ENCODE measurements around the gene PLXNC1.

The PLXNC1 gene

DNA sequence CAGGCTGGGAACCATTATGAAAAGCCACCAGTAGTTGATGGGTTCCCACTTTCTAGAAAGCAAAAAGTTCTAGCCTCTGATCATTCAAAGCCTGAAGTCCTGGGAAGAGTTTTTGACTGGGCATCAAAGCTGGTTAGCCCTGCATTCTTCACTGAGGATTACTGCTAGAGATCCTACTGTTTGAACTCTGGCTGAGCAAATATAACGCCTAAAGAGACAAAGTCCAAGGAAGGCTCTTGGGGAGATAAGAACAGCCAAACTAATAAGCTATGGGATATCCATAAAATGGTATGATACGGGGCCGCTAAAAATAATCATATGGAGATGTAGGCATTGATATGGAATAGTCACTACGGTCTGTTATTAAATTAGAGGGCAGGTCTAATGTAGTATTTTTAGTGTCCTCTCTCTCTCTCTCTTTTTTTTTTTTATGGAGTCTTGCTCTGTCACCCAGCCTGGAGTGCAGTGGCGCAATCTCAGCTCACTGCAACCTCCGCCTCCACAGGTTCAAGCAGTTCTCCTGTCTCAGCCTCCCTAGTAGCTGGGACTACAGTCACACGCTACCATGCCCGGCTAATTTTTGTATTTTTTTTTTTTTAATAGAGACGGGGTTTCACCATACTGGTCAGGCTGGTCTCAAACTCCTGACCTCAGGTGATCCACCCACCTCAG is 35.5 kb downstream of the PLXNC1 start:
- DNase-seq, result no peak

DNA sequence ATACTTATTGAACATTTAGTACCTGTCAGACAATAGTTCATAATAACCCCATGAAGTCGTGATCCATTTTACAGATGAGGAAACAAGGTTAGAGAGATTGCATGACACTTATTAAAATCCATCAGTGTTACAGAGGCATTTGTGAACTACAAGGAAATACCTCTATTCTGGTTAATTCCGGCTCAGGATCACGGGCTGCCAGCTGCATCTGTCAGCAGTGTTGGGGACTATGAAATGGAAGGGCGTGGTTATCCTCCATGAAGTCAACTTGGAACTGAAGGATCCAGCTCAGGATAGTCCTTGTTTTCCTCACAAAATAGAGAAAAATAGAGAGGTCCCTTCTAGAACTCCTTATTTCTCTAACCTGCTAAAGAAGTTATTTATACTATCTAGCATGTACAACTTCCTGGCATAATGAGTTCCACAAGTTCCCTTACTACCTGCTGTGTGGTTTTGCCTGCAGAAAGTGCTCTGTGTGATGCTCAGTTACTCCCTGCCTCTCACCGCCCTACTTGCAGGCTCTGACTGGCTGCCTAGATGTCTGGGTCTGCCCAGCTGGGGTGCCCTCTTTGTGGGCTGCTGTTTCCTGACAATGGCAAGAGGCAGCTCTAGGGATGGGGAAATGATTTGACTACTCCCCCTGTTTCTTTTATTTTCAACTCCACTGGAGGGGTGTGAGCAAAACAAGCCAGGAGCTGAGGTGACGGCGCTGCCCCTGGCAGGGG is 36.8 kb downstream of the PLXNC1 start:
- no peak for DNase-seq

DNA sequence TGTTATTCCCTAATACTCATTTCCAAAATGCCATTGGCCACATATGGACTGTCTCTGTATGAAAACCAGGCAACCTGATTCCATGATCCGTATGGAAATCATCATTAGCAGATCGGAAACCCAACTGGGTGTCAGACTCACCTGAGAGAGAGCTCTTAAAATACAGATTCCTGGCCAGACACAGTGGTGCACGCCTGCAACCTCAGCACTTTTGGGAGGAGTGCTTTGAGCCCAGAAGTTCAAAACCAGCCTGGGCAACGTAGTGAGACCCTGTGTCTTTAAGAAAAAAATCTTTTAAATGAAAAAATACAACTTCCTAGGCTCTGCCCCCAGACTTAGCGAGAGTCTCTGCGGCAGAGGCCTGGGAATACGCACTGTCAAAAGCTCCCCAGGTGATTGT is 37.4 kb downstream of the PLXNC1 start:
- no peak for DNase-seq

DNA sequence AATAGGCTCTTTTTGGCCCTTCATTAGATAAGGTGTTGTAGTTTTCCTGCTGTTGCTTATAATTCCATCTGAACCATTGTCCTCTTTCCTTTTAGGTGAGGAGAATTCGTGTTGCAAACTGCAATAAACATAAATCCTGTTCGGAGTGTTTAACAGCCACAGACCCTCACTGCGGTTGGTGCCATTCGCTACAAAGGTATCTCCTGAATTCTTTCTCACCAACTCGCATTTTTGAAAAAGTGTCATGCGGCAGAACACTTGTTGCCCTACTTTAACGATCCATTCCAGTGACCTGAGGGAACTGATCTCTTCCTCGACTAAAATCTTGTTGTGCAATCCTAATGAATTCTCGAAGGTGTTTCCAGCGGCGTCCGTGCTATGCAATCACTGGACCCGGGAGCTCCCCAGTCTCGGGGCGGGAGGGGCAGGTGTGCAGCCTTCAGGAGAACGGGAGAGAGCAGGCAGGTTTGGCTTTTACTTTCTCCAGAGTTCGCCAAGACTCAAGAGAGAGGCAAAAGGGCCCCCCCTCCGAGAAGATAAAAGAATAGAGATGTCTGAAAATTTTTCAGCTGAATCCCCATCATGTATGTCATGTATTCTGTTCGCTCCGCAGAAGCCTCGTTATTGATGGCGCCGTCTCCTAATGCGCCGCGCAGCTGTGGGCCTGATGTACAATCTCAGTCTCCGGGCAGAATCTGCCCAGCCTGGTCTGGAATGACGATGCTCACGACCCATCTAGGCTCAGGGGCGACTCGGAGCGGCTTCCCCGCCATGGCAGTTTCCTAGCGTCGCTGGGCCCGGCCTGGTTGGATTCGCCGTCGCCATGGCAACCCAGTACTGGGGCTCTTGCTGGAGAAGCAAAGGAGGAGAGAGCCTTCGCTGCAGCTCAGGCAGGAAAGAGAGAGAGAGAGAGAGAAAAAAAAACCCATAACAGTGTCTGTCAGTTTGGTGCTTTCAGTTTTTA is 38.2 kb downstream of the PLXNC1 start:
- DNase-seq, result peak; percentile 59 to 77

DNA sequence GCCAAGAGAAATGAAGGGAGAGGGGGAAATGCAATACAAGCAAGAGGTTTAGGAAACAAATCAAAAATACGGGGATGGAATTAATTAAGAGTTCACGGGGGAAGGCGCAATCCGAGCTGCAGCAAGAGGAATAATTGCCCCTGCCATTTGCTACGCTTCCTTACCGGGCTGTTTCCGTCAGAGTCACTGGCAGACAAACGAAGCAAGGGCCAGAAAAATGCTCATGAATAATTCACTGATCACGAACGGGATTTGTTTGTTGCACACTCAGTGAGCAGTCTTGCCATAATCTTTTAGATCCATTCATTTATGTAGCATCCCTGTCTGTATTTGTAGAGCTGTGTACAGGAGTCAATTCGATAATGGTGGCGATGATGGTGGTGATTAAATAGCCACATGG is 39.0 kb downstream of the PLXNC1 start:
- no peak for DNase-seq

DNA sequence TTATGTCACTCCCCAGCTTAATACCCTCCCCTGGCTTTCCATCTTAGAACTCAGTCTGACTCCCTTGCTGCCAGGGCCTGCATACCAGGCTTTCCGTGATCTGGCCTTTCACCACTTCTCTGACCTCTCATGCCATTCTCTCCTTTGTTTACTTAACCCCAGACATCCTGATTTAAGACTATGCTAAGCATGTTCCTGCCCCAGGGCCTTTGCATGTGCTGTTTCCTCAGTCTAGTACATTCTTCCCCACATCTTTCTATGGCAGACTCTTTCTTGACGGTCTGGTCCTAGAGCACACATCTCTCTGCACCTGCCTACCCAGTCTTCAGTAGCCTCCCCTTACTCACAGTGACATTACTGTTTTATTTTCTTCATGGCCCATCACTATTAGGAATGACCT is 42.2 kb downstream of the PLXNC1 start:
- DNase-seq, result no peak

DNA sequence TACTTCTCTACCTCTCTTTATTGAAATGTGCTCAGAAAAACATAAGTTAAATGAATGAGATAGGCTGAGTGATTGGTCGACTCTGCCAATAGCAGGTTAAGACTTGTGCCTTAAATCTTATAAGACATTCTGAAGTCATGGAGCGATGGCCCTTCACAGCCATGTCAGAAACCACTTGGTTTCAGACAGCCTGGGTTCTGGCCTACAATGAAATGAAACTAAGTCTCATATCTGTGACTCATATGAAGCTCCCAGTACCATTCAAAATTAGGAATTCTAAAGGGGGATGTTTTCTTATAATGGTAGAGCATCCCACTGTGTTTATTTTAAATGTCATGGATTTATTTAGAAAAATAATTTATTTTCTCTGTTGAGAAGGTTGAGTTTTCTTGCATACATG is 42.6 kb downstream of the PLXNC1 start:
- no peak for DNase-seq

DNA sequence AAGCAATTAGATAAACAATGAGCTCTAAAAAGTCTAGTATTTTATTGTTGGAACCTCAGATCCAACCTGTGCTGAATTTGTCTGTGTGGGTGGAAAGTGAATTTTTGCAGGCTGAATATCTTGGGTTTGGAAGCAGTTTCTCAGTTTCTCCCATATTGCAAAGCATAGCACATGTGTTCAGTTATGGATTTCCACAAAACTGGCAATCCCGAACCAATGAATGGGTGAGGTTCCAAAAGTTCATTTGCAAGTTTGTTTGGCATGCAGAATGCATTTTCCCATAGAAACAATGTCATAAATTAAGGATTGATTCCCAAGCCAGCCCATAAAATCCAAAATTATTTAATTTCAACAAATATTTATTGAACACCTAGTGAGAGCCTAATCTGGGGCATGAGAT is 43.4 kb downstream of the PLXNC1 start:
- DNase-seq, result no peak

DNA sequence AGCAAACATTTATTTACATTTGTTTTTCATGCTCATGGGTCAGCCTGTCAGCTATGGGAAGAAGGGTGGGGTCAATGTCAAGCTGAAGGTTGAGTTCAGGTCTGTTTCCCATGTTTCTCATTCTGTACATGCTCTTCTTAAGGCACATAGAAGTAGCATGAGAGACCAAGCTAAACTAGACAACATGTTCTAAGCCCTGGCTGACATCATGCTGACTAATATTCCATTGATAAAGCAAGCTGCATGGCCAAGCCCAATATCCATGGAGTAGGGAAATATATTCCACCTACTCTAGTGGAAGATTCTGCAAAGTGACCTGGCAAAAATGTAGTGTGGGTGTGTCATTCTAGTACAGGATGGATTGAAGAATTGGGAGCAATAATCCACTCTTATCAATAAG is 44.1 kb downstream of the PLXNC1 start:
- no peak for DNase-seq

DNA sequence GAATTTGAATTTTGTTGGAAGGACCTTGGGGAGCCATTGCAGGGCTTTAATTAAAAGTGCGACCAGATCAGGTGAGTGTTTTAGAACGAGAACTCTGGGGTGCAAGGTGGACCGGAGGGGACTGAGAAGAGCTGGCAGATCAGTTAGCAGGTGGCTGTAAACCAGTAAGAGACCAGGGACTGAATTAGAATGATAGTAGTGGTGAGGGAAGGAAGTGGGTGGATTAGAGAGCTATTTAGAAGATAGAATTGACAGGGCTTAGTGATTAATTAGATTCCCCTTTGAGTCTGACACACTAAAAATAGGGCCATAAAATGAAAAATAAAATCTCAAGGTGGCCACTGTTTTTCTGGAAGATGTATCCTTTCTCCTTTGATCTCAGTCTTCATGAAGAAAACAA is 44.8 kb downstream of the PLXNC1 start:
- DNase-seq, result no peak

DNA sequence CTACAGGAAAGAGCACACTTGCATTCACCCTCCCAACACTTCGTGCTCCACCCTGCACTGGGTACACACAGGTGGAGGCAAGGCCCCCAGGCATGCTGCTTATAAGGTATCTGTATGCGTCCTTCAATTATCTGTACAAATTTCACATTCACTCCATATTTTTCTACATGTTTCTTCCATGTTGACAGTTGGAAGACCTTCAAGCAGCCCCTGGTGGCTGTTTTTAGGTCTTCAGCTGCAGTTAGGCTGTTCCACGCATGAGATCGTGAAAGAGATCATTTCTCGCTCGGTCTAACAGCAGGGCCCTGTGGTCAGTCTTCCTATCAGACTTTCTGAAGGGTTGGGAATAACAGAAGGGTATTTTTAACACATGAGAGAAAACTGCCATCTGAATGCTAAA is 47.1 kb downstream of the PLXNC1 start:
- DNase-seq, result no peak

DNA sequence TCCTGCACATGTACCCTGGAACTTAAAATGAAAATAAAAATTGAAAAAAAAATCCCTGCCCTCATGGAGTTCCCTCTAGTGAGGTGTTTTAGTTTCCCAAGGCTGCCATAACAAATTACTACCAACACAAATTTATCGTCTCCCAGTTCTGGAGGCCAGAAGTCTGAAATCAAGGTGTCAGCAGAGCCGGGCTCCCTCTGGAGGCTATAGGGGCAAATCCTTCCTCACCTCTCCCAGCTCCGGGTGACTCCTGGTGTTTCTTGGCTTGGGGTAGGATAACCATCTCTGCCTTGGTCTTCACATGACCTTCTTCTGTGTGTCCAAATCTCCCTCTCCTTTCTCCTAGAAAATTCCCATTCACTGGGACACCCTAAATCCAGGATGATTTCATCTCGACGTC is 50.1 kb downstream of the PLXNC1 start:
- DNase-seq, result no peak

DNA sequence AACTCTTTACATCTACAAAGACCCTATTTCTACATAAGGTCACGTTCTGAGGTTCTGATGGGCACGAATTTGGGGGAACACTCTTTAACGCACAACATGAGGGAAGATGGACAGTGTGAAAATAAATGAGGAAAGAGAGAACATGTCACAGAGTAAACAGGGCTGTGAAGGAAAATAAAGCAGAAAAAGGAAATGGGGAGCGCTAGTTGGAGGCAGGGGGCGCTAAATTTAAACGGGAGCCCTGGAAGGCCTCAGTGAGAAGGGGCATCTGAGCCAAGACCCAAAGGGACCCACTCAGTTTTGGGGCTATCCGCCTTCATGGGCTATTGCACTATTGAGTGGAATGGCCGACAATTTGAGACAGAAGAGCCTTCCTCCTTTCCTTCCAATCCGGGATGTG is 50.5 kb downstream of the PLXNC1 start:
- DNase-seq, result no peak

DNA sequence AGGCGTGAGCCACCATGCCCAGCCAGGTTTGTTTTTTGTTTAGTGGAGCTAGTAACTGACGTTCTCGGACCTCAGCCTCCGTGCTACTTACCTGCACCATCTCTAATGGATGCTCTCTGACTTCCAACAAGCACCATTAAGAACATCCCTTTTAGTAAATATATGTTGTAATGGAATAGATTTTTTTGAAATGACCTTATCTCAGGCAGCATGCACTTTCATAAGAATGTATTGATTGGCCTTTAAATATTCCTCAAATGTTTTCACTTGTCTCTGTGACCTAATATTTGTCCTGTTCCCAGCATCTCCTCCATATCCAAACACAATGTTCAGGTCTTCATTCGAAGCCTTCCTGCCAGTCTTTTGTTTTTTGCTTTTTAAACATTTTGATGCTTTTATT is 51.7 kb downstream of the PLXNC1 start:
- DNase-seq, result no peak

DNA sequence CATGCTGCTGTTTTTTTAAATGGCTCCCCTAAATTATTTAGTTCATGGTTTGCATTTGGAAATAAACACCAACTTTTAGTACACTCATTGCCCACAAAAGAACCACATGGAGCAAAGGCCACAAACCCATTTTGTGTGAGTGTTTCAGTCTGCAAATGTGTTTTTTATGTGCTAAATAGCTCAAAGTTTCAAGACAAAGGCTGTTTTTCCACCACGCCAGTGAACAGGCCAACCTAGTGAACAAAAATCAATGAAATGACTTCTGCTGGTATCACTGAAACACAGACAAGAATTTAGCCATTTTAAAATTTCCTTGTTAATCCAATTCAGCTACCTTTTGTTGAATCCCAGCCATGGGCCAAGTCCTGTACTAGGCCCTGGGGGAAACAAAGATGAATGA is 52.3 kb downstream of the PLXNC1 start:
- DNase-seq, result no peak

DNA sequence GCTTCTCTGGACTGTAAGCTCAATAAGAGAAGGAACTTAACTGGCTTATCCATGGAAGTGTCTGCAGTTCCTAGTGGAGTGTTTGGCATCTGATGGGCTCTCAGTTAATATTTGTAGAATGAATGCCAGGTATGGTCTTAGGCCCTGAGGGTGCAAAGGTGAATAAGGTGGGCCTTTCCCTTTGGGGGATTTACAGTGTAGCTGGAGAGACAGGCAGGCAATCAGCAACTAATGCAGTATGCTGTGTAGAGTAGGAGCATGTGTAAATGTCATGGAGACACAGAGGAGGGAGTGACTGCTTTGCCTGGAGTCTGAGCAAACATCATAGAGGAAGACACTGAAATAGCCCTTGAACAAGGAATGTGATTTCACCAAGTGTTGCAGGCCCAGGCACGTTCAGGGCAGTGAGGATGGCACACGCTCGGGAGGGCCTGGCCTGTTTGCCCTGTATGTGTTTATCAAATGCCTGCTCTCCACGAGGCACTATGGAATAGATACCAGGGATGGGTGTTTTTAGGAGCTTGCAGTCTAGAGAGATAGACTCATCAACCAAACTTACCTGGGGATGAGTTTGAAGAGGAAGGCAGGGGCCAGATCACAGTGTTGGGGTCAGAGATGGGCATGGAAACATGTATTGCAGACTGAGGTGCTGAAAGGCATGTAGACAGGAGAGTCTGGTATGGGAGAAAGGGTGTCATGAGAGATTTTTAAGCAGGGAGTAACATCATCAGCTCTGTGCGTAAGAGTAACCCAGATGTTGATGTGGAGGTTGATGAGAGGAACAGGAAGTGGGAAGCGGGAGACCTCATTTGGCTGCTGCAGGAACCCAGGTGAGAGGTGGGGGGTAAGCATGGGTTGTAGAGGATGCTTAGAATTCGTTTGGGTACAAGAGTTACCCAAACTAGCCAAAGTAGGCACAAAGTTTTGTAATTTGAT is 54.1 kb downstream of the PLXNC1 start:
- DNase-seq, result peak; percentile 10 to 55

DNA sequence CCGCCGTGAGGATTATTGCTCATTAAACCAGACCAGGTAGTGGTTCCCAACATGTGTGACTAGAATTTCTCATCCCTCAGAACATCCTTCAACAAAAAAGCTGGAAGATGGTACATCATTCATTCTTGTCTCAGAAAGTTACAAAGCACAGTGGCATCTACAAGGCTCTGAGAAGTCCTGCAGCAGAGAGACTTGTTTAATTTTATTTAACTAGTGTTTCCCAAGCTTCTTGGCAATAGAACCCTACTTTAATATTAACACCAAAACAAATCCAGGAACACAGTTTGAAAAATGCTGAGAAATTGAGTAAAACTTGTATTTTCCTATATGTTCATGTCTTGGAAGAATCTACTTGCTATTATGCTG is 54.8 kb downstream of the PLXNC1 start:
- no peak for DNase-seq

DNA sequence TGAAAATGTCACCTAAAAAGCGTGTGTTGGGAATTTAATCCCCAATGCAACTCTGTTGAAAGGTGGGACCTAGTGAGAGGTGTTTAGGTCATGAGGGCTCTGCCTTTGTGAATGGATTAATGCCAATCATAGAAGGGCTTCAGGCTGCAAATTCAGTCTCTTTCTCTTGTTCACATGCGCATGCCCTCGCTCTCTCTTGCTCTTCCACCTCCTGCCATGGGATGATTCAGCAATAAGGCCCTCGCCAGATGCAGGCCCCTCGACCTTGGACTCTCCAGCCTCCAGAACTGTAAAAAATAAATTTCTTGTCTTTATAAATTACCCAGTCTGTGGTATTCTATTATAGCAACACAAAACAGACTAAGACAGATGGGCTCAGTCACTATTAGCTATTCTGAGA is 55.4 kb downstream of the PLXNC1 start:
- no peak for DNase-seq

DNA sequence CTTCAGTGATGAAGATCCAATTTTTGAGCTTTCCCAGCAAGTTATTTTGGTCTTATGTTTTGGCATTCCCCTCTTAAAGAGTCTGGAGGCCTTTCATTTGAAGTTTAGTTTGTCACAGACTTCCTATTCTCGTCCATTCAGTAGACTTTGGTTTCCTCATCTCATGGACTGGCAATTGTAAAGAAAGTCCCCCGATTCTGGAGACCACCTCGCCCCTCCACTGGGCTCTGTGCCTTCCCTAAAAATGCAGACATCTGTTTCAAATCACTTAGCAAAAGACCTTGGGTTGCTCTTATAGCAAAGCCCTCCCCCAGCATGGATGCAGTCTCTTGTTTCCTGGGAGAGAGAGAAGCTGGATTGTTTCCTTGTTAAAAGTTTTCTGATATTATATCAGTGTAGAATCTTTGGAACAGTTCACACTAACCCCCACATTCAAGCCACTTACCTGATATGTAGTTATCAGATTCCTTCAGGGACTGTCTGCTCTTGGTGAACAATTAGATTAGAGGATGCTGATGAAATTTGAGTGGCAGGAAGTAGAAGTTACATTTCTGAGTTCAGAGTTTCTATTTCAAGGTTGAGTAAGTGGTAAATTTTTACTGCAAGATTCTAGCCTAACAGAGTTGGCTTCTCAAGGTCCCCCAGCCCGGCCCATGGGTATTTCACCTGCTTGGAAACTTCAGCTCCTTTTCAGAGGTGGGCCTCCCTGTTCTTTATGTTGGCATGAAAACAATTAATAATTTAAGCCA is 56.3 kb downstream of the PLXNC1 start:
- no peak for DNase-seq

DNA sequence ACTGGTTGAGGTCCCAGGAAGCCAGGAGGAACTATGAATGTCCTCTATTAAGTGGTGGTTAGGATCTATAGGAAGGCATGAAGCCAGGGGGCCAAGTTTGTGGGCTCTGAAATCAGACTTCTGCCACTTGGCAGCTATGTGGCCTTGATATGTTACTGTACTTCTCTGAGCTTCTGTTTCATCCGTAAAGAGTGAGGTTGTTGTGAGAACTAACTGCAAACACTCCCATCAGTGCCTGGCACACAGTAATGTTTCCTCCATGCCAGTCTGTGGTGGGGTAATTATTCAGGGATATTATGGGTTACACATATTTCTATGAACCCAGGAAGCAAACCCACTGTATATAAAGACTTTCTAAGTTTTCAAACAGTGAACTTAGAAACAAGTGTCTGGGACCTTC is 57.4 kb downstream of the PLXNC1 start:
- no peak for DNase-seq

DNA sequence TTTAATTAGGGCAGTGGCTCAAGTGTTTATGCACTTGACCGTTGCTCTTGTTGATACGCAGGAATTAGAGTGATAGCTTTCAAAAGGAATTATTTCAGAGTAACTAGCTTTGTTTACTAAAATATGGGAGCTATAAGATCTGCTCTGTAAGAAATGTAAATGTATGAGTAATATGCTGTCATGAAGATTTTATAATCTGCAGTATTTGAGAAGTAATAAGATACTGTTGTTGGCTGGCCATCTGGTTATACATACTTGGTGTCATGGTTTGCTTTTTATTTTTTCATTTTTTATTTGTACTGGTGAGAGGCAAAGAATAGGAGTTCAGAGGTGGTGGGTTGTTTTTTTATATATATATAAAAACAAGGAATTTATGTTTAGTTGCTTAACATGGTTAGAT is 58.5 kb downstream of the PLXNC1 start:
- no peak for DNase-seq

DNA sequence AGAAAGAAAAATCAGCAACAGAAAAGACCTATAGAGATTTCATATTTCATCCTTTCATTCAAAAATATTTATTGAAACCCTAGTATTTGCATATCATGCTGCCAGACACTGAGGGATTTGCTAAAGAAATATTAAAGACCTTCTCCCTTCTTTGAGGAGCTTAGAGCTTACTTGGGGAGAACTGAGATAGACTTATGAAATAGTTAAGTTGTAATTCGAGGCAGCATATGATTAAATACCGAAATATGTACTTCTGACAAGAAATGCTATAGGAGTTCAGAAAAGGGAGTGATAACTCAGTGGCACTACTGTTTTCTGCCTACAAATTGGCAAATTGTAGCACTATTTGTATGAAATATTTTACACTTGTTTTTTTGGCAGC is 59.1 kb downstream of the PLXNC1 start:
- no peak for DNase-seq
